Measurements from ENCODE around the gene HSPB6. TPM values are rescaled to one million over a fixed set of nuclear protein-coding genes. Genes with fewer than 3 reads are reported as not detected.

The HSPB6 gene
- polyA plus RNA-seq, 4 donors = 19.4 to 32.3 (median 25.1) TPM

GRCh38 chr19:35748106-35749020 lies 8.5 kb downstream of the HSPB6 start, which contains the start of gene LIN37:
Gene LIN37 (plus strand): TSS chr19:35748576. CDS start chr19:35748725, 149 bp downstream.
- DNase-seq (ENCODE audit: low read depth in 4 of 4, low spot score in 2 of 4) = peak; percentile 97 to 100 (median 98)

GRCh38 chr19:35746531-35746930 lies 10.3 kb downstream of the HSPB6 start:
- no peak for DNase-seq (ENCODE audit: low read depth in 4 of 4, low spot score in 2 of 4)

GRCh38 chr19:35746087-35746462 lies 10.8 kb downstream of the HSPB6 start:
- no peak for DNase-seq (ENCODE audit: low read depth in 4 of 4, low spot score in 2 of 4)

GRCh38 chr19:35745328-35746086 lies 11.3 kb downstream of the HSPB6 start, which contains the start of the genes PSENEN and U2AF1L4:
Gene PSENEN (plus strand): TSS chr19:35745651. CDS start chr19:35745931, 280 bp downstream.
Gene U2AF1L4 (minus strand): TSS chr19:35745418. CDS start chr19:35745391, 27 bp downstream.
- peak; percentile 92 to 100 (median 98) for DNase-seq (ENCODE audit: low read depth in 4 of 4, low spot score in 2 of 4)

- DNase-seq (ENCODE audit: low read depth in 4 of 4, low spot score in 2 of 4) = peak in 3 of 4 donors; percentile 86 to 94 (median 92)
Measured at GRCh38 chr19:35744430-35745327, 12.2 kb downstream of the HSPB6 start.

- no peak for DNase-seq (ENCODE audit: low read depth in 4 of 4, low spot score in 2 of 4)
Measured at GRCh38 chr19:35743640-35744429, 13.0 kb downstream of the HSPB6 start.

- no peak for DNase-seq (ENCODE audit: low read depth in 4 of 4, low spot score in 2 of 4)
Measured at GRCh38 chr19:35742121-35742724, 14.6 kb downstream of the HSPB6 start, which contains the start of gene IGFLR1. Gene IGFLR1 (minus strand): TSS chr19:35742452. CDS start chr19:35741180, 1,272 bp downstream.

GRCh38 chr19:35741203-35741515 lies 15.7 kb downstream of the HSPB6 start:
- DNase-seq (ENCODE audit: low read depth in 4 of 4, low spot score in 2 of 4) = no peak

- peak in 3 of 4 donors; percentile 91 to 96 (median 91) for DNase-seq (ENCODE audit: low read depth in 4 of 4, low spot score in 2 of 4)
Measured at GRCh38 chr19:35740423-35741202, 16.2 kb downstream of the HSPB6 start.

- DNase-seq (ENCODE audit: low read depth in 4 of 4, low spot score in 2 of 4) = no peak
Measured at GRCh38 chr19:35740108-35740422, 16.8 kb downstream of the HSPB6 start.

- no peak for DNase-seq (ENCODE audit: low read depth in 4 of 4, low spot score in 2 of 4)
Measured at GRCh38 chr19:35739275-35740107, 17.3 kb downstream of the HSPB6 start.

- DNase-seq (ENCODE audit: low read depth in 4 of 4, low spot score in 2 of 4) = no peak
Measured at GRCh38 chr19:35738887-35739229, 18.0 kb downstream of the HSPB6 start.

- DNase-seq (ENCODE audit: low read depth in 4 of 4, low spot score in 2 of 4) = no peak
Measured at GRCh38 chr19:35738021-35738886, 18.6 kb downstream of the HSPB6 start.

- no peak for DNase-seq (ENCODE audit: low read depth in 4 of 4, low spot score in 2 of 4)
Measured at GRCh38 chr19:35736913-35737886, 19.6 kb downstream of the HSPB6 start.

- no peak for DNase-seq (ENCODE audit: low read depth in 4 of 4, low spot score in 2 of 4)
Measured at GRCh38 chr19:35734889-35735288, 21.9 kb downstream of the HSPB6 start.
